SIG-M5 treated with dmso at 0.1 percent for 504 hours (cell line): Measurements from ENCODE around the gene FAM83G.
"Not testable (repeated sequence)": the region's sequence is repeated elsewhere in the genome, so short reads cannot be mapped to it uniquely, and the experiment has no call there.

Experiments used
- DNase-seq: peaks from one replicate; lab custom pipeline; 2025; ENCODE audit not compliant: unreplicated experiment; lab: John Stamatoyannopoulos, UW

Gene FAM83G

GRCh38 chr17:19024101-19025078 is 19.8 kb upstream of the FAM83G start:
- no peak for DNase-seq

GRCh38 chr17:19023209-19023999 is 18.8 kb upstream of the FAM83G start:
- DNase-seq, result no peak

GRCh38 chr17:19022747-19023146 is 18.2 kb upstream of the FAM83G start:
- DNase-seq, result no peak

- no peak for DNase-seq
Measured at GRCh38 chr17:19022128-19022527, 17.6 kb upstream of the FAM83G start.

- DNase-seq, result no peak
Measured at GRCh38 chr17:19021622-19022083, 17.1 kb upstream of the FAM83G start.

- not testable (repeated sequence) for DNase-seq
Measured at GRCh38 chr17:19021011-19021621, 16.6 kb upstream of the FAM83G start.

GRCh38 chr17:19020016-19020415 is 15.5 kb upstream of the FAM83G start:
- no peak for DNase-seq

GRCh38 chr17:19019041-19019941 is 14.7 kb upstream of the FAM83G start:
- no peak for DNase-seq

GRCh38 chr17:19018600-19018950 is 14.0 kb upstream of the FAM83G start:
- DNase-seq, result no peak

- no peak for DNase-seq
Measured at GRCh38 chr17:19017804-19018599, 13.4 kb upstream of the FAM83G start.

- DNase-seq, result no peak
Measured at GRCh38 chr17:19017401-19017800, 12.8 kb upstream of the FAM83G start.

- DNase-seq, result no peak
Measured at GRCh38 chr17:19016881-19017280, 12.3 kb upstream of the FAM83G start.

GRCh38 chr17:19016297-19016696 is 11.7 kb upstream of the FAM83G start:
- no peak for DNase-seq

GRCh38 chr17:19015428-19015827 is 10.9 kb upstream of the FAM83G start:
- DNase-seq, result no peak

GRCh38 chr17:19014628-19015215 is 10.2 kb upstream of the FAM83G start:
- DNase-seq, result no peak

- DNase-seq, result no peak
Measured at GRCh38 chr17:19013806-19014627, 9.5 kb upstream of the FAM83G start.

GRCh38 chr17:19013226-19013625 is 8.7 kb upstream of the FAM83G start:
- no peak for DNase-seq
